RWPE1 (cell line): ENCODE results near the gene DOHH.

Experiments
- CTCF ChIA-PET: fragments of 350-600 bp; sonication (Branson Sonifier 250); formaldehyde crosslinking; extraction: SDS; loops from one replicate; lab custom pipeline; 2021; lab: Yijun Ruan, JAX
- POLR2A ChIA-PET: fragments of 400-600 bp; formaldehyde crosslinking; extraction: SDS; loops from one replicate; lab custom pipeline; 2020; ENCODE audit warnings: antibody characterized with exemption; ENCODE audit not compliant: low non-redundant PET; lab: Yijun Ruan, JAX
- DNase-seq: peaks from one replicate; pipeline ENCODE4 v3.0.0; 2012; ENCODE audit warnings: low spot score
- H3K27ac ChIP-seq: fragments of 450-650 bp; 2 replicates; pipeline ENCODE4 v1.5.1; 2017
- CTCF ChIP-seq: fragments of 450-650 bp; conservative IDR thresholded peaks from 2 replicates; pipeline ENCODE4 v1.5.1; 2017; ENCODE audit warnings: low read depth, mild to moderate bottlenecking

Gene DOHH

GRCh38 chr19:3463714-3464586, 36.5 kb downstream of the DOHH start:
- no peak for DNase-seq
- TF ChIP-seq CTCF: no peak
- CTCF ChIA-PET: interaction anchor here (0.6 kb wide), 1 partner anchor 159 kb away, joined by 3 read pairs; no protein-coding TSS in a partner anchor
- POLR2A ChIA-PET: no interaction called here
- H3K27ac ChIP-seq: no peak overlapping the region; the same call in 1 of the 2 replicates

- no peak for TF ChIP-seq CTCF
- DNase-seq: no peak
- POLR2A ChIA-PET: no interaction called here
- CTCF ChIA-PET: no interaction called here
- peak overlapping the region; percentile 67; the same call in 1 of the 2 replicates for H3K27ac ChIP-seq
Observed at GRCh38 chr19:3462991-3463713, 37.3 kb downstream of the DOHH start.

- ChIA-PET CTCF (interaction anchor here (0.6 kb wide), 1 partner anchor 116 kb away, joined by 4 read pairs; no protein-coding TSS in a partner anchor), POLR2A (no interaction called here)
- H3K27ac ChIP-seq: peak overlapping the region; percentile 67
- no peak for TF ChIP-seq CTCF
- DNase-seq: no peak
Observed at GRCh38 chr19:3459965-3460582, 40.4 kb downstream of the DOHH start.

GRCh38 chr19:3459089-3459881, 41.2 kb downstream of the DOHH start:
- TF ChIP-seq CTCF: no peak
- CTCF ChIA-PET: interaction anchor here (0.7 kb wide), 1 partner anchor 13 kb away, joined by 4 read pairs; no protein-coding TSS in a partner anchor
- DNase-seq: peak; percentile 41
- POLR2A ChIA-PET: no interaction called here
- H3K27ac ChIP-seq: peak overlapping the region; percentile 67

GRCh38 chr19:3458229-3459088, 42.0 kb downstream of the DOHH start:
- no peak for TF ChIP-seq CTCF
- CTCF ChIA-PET: interaction anchor here (0.7 kb wide), 1 partner anchor 14 kb away, joined by 4 read pairs; no protein-coding TSS in a partner anchor
- POLR2A ChIA-PET: no interaction called here
- no peak for DNase-seq
- H3K27ac ChIP-seq: peak overlapping the region; percentile 67
